Upper lobe of right lung (tissue), 1 donor: ENCODE measurements around the gene ARL2. TPM values are rescaled to one million over a fixed set of nuclear protein-coding genes. Genes with fewer than 3 reads are reported as not detected.

Source experiments
- microRNA-seq: library from miRNA; unstranded; fragments of <30 nt; microRNA quantifications from one replicate; pipeline ENCODE4 v1.2.0, GENCODE V29; 2020; ENCODE audit warnings: borderline microRNAs expressed
- total RNA-seq: library from RNA; stranded (reverse); fragmentation: NEBNext Ultra II Directional; extraction: Animal tissue kit (Norgen Biotek cat#: 25700); gene quantifications from one replicate; pipeline ENCODE4 v1.2.1, GENCODE V29; 2021
- donor health status: DM: no; HTN: yes; CAD: no; lungs with severe emphysema.

ARL2 gene
- total RNA-seq, 1 donor from 2014 or later: 84.4 TPM

Small RNAs within 50 kb of the gene (microRNA-seq; reads per million reads assigned to microRNA genes)
- not detected for gene MIR6879

Other genes starting within 250 kb of the ARL2 start
- 294 TPM for gene SF1, start 235.6 kb upstream of the ARL2 start, total RNA-seq
- 28.9 TPM for gene MAP4K2, start 210.9 kb upstream of the ARL2 start, total RNA-seq
- gene MEN1, start 203.6 kb upstream of the ARL2 start, total RNA-seq: 22.5 TPM
- 20.9 TPM for gene CDC42BPG, start 169.5 kb upstream of the ARL2 start, total RNA-seq
- 94.6 TPM for gene EHD1, start 135.5 kb upstream of the ARL2 start, total RNA-seq
- 23.2 TPM for gene ATG2A, start 97.0 kb upstream of the ARL2 start, total RNA-seq
- gene PPP2R5B, start 89.5 kb upstream of the ARL2 start, total RNA-seq: 29.4 TPM
- gene GPHA2, start 78.3 kb upstream of the ARL2 start, total RNA-seq: not detected
- gene MAJIN, start 42.1 kb upstream of the ARL2 start, total RNA-seq: not detected
- gene BATF2, start 17.2 kb upstream of the ARL2 start, total RNA-seq: 7.5 TPM
- gene SNX15, start 13.3 kb downstream of the ARL2 start, total RNA-seq: 27.1 TPM
- gene SAC3D1, start 27.1 kb downstream of the ARL2 start, total RNA-seq: 10.2 TPM
- 10.0 TPM for gene NAALADL1, start 44.4 kb downstream of the ARL2 start, total RNA-seq
- gene CDCA5, start 69.9 kb downstream of the ARL2 start, total RNA-seq: 1.7 TPM
- 32.1 TPM for gene ZFPL1, start 70.1 kb downstream of the ARL2 start, total RNA-seq
- gene VPS51, start 82.1 kb downstream of the ARL2 start, total RNA-seq: 101 TPM
- 39.0 TPM for gene TM7SF2, start 97.7 kb downstream of the ARL2 start, total RNA-seq
- 7.5 TPM for gene ZNHIT2, start 103.5 kb downstream of the ARL2 start, total RNA-seq
- 754 TPM for gene FAU, start 108.0 kb downstream of the ARL2 start, total RNA-seq
- gene MRPL49, start 108.2 kb downstream of the ARL2 start, total RNA-seq: 53.7 TPM
- gene SYVN1, start 120.4 kb downstream of the ARL2 start, total RNA-seq: 69.0 TPM
- not detected for gene SPDYC, start 156.1 kb downstream of the ARL2 start, total RNA-seq
- gene CAPN1, start 167.8 kb downstream of the ARL2 start, total RNA-seq: 179 TPM
- 9.5 TPM for gene POLA2, start 247.8 kb downstream of the ARL2 start, total RNA-seq